Panc1 (cell line): ENCODE data around the gene TIMP3. TPM values are rescaled to one million over a fixed set of nuclear protein-coding genes. Genes with fewer than 3 reads are reported as not detected.

Experiments used
- ATAC-seq: fragments of 200-7000 bp; cut with Tn5 transposase; 2 replicates; pipeline ENCODE4 v1.9.1; 2020; ENCODE audit warnings: mild to moderate bottlenecking, moderate library complexity
- BruUV-seq: library from RNA; stranded (reverse); fragments of 400-500 nt; replicated peaks from 2 replicates; lab custom pipeline; 2021; lab: Mats Ljungman, UMichigan
- CTCF ChIA-PET: fragments of 300-600 bp; sonication (Branson Sonifier 250); formaldehyde crosslinking; loops from one replicate; lab custom pipeline; 2022; ENCODE audit warnings: antibody characterized with exemption; lab: Charles Lee
- POLR2A ChIA-PET: fragments of 300-600 bp; sonication (Branson Sonifier 250); formaldehyde crosslinking; loops from one replicate; lab custom pipeline; 2022; ENCODE audit warnings: antibody characterized with exemption; lab: Charles Lee
- DNase-seq: peaks from one replicate; pipeline ENCODE4 v3.0.0-alpha.2; 2010; ENCODE audit warnings: low read depth, low spot score
- H3K27ac ChIP-seq: 2 replicates; pipeline ENCODE4 v1.5.1; 2011; ENCODE audit warnings: mild to moderate bottlenecking, low read length, inconsistent platforms
- H3K27me3 ChIP-seq: fragments of 200-500 bp; sonication (Bioruptor generic); 2 replicates; pipeline ENCODE4 v1.6.0; 2014; ENCODE audit warnings: low read length, inconsistent platforms; ENCODE audit not compliant: control insufficient read depth, insufficient read depth
- H3K36me3 ChIP-seq: fragments of 200-500 bp; sonication (Bioruptor generic); 2 replicates; pipeline ENCODE4 v1.5.1; 2014; ENCODE audit warnings: inconsistent platforms, mild to moderate bottlenecking, low read length, moderate library complexity; ENCODE audit not compliant: control insufficient read depth, insufficient read depth
- H3K4me1 ChIP-seq: 2 replicates; pipeline ENCODE4 v1.5.1; 2011; ENCODE audit warnings: inconsistent platforms, mild to moderate bottlenecking, low read length, moderate library complexity; ENCODE audit not compliant: control insufficient read depth, insufficient read depth
- H3K4me3 ChIP-seq, 2 experiments: 2 replicates each; pipeline ENCODE4 v1.5.1; 2011 to 2012; ENCODE audit warnings: low read depth in 2 of 2, low read length in 2 of 2, mild to moderate bottlenecking in 2 of 2, inconsistent platforms in 1 of 2, moderate library complexity in 1 of 2
- H3K9me3 ChIP-seq: fragments of 200-500 bp; sonication (Bioruptor generic); 2 replicates; pipeline ENCODE4 v1.5.1; 2014; ENCODE audit warnings: low read depth, mild to moderate bottlenecking, inconsistent platforms, low read length, moderate library complexity; ENCODE audit not compliant: control insufficient read depth, insufficient read depth
- POLR2AphosphoS5 ChIP-seq: IDR thresholded peaks from 2 replicates; pipeline ENCODE4 v1.6.1; 2012; ENCODE audit warnings: mild to moderate bottlenecking, low read depth, low read length, moderate library complexity
- SIN3A ChIP-seq: IDR thresholded peaks from 2 replicates; pipeline ENCODE4 v1.6.1; 2012; ENCODE audit warnings: low read depth, mild to moderate bottlenecking, low read length, moderate library complexity, borderline replicate concordance; ENCODE audit not compliant: insufficient read depth
- TCF7L2 ChIP-seq: IDR thresholded peaks from 2 replicates; pipeline ENCODE4 v1.6.1; 2011; ENCODE audit warnings: mild to moderate bottlenecking, low read depth, low read length, inconsistent platforms
- in situ Hi-C: cut with HindIII; loops from 2 replicates; pipeline ENCODE4 v1.10.0; 2016; ENCODE audit warnings: low sequenced_read_pairs, low pct_unique_long_range_greater_than_20kb
- intact Hi-C: fragments of 100-400 bp; cut with micrococcal nuclease; formaldehyde crosslinking; loops from one replicate; pipeline ENCODE4 v1.10.0; 2022; ENCODE audit not compliant: unreplicated experiment
- total RNA-seq: library from RNA; stranded (reverse); gene quantifications from one replicate; pipeline ENCODE4 v1.2.1, GENCODE V29; 2021; ENCODE audit not compliant: unreplicated experiment
- TF ChIP-seq, protein P1 (sequence below), 2 experiments: IDR thresholded peaks; 2 replicates each; pipeline ENCODE4 v1.6.1; 2011 to 2012; ENCODE audit warnings: low read depth in 2 of 2, control low read depth in 1 of 2, low read length in 1 of 2, mild to moderate bottlenecking in 1 of 2, moderate library complexity in 1 of 2; ENCODE audit not compliant: insufficient read depth in 1 of 2
- TF ChIP-seq, protein P2 (sequence below): fragments of 450-650 bp; IDR thresholded peaks from 2 replicates; pipeline ENCODE4 v1.5.1; 2017; ENCODE audit warnings: mild to moderate bottlenecking

TIMP3 gene
- total RNA-seq, 1 experiment from 2014 or later: 0.67 TPM

GRCh38 chr22:32785321-32786026 lies 16.0 kb upstream of the TIMP3 start:
- intact Hi-C loops: no loop called here
- ChIA-PET CTCF (no interaction called here), POLR2A (no interaction called here)
- BruUV-seq: no TSS peak
- in situ Hi-C loops: no loop called here
- DNase-seq: no peak
- H3K9me3 ChIP-seq: no peaks in the 10 kb centered on the region
- no peaks in the 10 kb centered on the region for H3K27me3 ChIP-seq
- H3K27ac ChIP-seq: no peak overlapping the region
- H3K4me1 ChIP-seq: no peaks in the 10 kb centered on the region
- H3K4me3 ChIP-seq: no peak overlapping the region
- ATAC-seq: no peak
- H3K36me3 ChIP-seq: no peaks in the 10 kb centered on the region
- TF ChIP-seq POLR2AphosphoS5 (no peak), SIN3A (no peak), TCF7L2 (no peak)
- TF ChIP-seq, protein P1, sequence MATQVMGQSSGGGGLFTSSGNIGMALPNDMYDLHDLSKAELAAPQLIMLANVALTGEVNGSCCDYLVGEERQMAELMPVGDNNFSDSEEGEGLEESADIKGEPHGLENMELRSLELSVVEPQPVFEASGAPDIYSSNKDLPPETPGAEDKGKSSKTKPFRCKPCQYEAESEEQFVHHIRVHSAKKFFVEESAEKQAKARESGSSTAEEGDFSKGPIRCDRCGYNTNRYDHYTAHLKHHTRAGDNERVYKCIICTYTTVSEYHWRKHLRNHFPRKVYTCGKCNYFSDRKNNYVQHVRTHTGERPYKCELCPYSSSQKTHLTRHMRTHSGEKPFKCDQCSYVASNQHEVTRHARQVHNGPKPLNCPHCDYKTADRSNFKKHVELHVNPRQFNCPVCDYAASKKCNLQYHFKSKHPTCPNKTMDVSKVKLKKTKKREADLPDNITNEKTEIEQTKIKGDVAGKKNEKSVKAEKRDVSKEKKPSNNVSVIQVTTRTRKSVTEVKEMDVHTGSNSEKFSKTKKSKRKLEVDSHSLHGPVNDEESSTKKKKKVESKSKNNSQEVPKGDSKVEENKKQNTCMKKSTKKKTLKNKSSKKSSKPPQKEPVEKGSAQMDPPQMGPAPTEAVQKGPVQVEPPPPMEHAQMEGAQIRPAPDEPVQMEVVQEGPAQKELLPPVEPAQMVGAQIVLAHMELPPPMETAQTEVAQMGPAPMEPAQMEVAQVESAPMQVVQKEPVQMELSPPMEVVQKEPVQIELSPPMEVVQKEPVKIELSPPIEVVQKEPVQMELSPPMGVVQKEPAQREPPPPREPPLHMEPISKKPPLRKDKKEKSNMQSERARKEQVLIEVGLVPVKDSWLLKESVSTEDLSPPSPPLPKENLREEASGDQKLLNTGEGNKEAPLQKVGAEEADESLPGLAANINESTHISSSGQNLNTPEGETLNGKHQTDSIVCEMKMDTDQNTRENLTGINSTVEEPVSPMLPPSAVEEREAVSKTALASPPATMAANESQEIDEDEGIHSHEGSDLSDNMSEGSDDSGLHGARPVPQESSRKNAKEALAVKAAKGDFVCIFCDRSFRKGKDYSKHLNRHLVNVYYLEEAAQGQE (IDR thresholded peaks at IDR 0.05; ENCODE audit: insufficient read depth in 1 of 2, low read depth in 2 of 2, low read length in 1 of 2): no peak
- TF ChIP-seq, protein P2, sequence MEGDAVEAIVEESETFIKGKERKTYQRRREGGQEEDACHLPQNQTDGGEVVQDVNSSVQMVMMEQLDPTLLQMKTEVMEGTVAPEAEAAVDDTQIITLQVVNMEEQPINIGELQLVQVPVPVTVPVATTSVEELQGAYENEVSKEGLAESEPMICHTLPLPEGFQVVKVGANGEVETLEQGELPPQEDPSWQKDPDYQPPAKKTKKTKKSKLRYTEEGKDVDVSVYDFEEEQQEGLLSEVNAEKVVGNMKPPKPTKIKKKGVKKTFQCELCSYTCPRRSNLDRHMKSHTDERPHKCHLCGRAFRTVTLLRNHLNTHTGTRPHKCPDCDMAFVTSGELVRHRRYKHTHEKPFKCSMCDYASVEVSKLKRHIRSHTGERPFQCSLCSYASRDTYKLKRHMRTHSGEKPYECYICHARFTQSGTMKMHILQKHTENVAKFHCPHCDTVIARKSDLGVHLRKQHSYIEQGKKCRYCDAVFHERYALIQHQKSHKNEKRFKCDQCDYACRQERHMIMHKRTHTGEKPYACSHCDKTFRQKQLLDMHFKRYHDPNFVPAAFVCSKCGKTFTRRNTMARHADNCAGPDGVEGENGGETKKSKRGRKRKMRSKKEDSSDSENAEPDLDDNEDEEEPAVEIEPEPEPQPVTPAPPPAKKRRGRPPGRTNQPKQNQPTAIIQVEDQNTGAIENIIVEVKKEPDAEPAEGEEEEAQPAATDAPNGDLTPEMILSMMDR: no peak

GRCh38 chr22:32786027-32786418 lies 15.5 kb upstream of the TIMP3 start:
- Histone ChIP-seq H3K4me3 (no peak overlapping the region), H3K36me3 (no peaks in the 10 kb centered on the region), H3K27ac (no peak overlapping the region), H3K27me3 (no peaks in the 10 kb centered on the region), H3K9me3 (no peaks in the 10 kb centered on the region), H3K4me1 (no peaks in the 10 kb centered on the region)
- TF ChIP-seq TCF7L2 (no peak), SIN3A (no peak), POLR2AphosphoS5 (no peak)
- TF ChIP-seq, protein P1 (IDR thresholded peaks at IDR 0.05; ENCODE audit: insufficient read depth in 1 of 2, low read depth in 2 of 2, low read length in 1 of 2): no peak
- TF ChIP-seq, protein P2: no peak
- DNase-seq: no peak
- in situ Hi-C loops (no loop called here), intact Hi-C loops (no loop called here)
- ChIA-PET POLR2A (no interaction called here), CTCF (no interaction called here)
- BruUV-seq: no TSS peak
- no peak for ATAC-seq
